HG03095 (cell line): ENCODE measurements around the gene SESN1.

ENCODE experiments used
- ATAC-seq: cut with Tn5 transposase; IDR thresholded peaks from one replicate; pipeline ENCODE4 v1.9.1; 2021; ENCODE audit warnings: moderate library complexity; ENCODE audit not compliant: unreplicated experiment

The SESN1 gene

GRCh38 chr6:109031416-109031815 lies 63.2 kb downstream of the SESN1 start:
- ATAC-seq = no peak

- no peak for ATAC-seq
These were observed 65.3 kb downstream of the SESN1 start for GRCh38 chr6:109029313-109029712.

GRCh38 chr6:109028439-109028838 lies 66.2 kb downstream of the SESN1 start:
- no peak for ATAC-seq

GRCh38 chr6:109027964-109028363 lies 66.7 kb downstream of the SESN1 start:
- no peak for ATAC-seq

GRCh38 chr6:109025639-109026038 lies 69.0 kb downstream of the SESN1 start:
- no peak for ATAC-seq

GRCh38 chr6:109024784-109025183 lies 69.9 kb downstream of the SESN1 start:
- no peak for ATAC-seq

GRCh38 chr6:109024368-109024767 lies 70.3 kb downstream of the SESN1 start:
- no peak for ATAC-seq

GRCh38 chr6:109023356-109023925 lies 71.2 kb downstream of the SESN1 start:
- no peak for ATAC-seq

- ATAC-seq = no peak
These were observed 72.8 kb downstream of the SESN1 start for GRCh38 chr6:109021870-109022269.

GRCh38 chr6:109019911-109020310 lies 74.7 kb downstream of the SESN1 start:
- no peak for ATAC-seq

- ATAC-seq = no peak
These were observed 79.5 kb downstream of the SESN1 start for GRCh38 chr6:109015176-109015575.

- no peak for ATAC-seq
These were observed 80.0 kb downstream of the SESN1 start for GRCh38 chr6:109014606-109015005.

- no peak for ATAC-seq
These were observed 80.9 kb downstream of the SESN1 start for GRCh38 chr6:109013656-109014305.

GRCh38 chr6:109010705-109011102 lies 83.9 kb downstream of the SESN1 start:
- no peak for ATAC-seq

- no peak for ATAC-seq
These were observed 84.5 kb downstream of the SESN1 start for GRCh38 chr6:109009962-109010704.

GRCh38 chr6:109009236-109009961 lies 85.2 kb downstream of the SESN1 start:
- ATAC-seq = peak; percentile 94

GRCh38 chr6:109008537-109009235 lies 86.0 kb downstream of the SESN1 start:
- ATAC-seq = peak; percentile 24

- no peak for ATAC-seq
These were observed 86.6 kb downstream of the SESN1 start for GRCh38 chr6:109008054-109008453.

GRCh38 chr6:109007521-109007920 lies 87.1 kb downstream of the SESN1 start:
- ATAC-seq = no peak

- ATAC-seq = no peak
These were observed 87.8 kb downstream of the SESN1 start for GRCh38 chr6:109006818-109007217.

- no peak for ATAC-seq
These were observed 91.8 kb downstream of the SESN1 start for GRCh38 chr6:109002882-109003281.
